Calu3 (cell line): ENCODE data around the gene APMAP. TPM values are rescaled to one million over a fixed set of nuclear protein-coding genes. Genes with fewer than 3 reads are reported as not detected.

ENCODE experiments used
- BruUV-seq: library from RNA; stranded (reverse); fragments of 400-500 nt; replicated peaks from 2 replicates; lab custom pipeline; 2021; lab: Mats Ljungman, UMichigan
- CTCF ChIA-PET: fragments of 300-600 bp; sonication (Branson Sonifier 250); formaldehyde crosslinking; loops from one replicate; lab custom pipeline; 2022; ENCODE audit warnings: antibody characterized with exemption; lab: Charles Lee
- DNase-seq: peaks from one replicate; pipeline ENCODE4 v3.0.0; 2022
- H3K27ac Mint-ChIP-seq: one replicate; pipeline ENCODE4 v1.8.0; 2022; ENCODE audit warnings: mixed read lengths; ENCODE audit not compliant: unreplicated experiment
- H3K27me3 Mint-ChIP-seq: one replicate; pipeline ENCODE4 v1.8.0; 2022; ENCODE audit warnings: mixed read lengths; ENCODE audit not compliant: unreplicated experiment
- H3K36me3 Mint-ChIP-seq: one replicate; pipeline ENCODE4 v1.8.0; 2022; ENCODE audit warnings: mild to moderate bottlenecking, moderate library complexity, mixed read lengths; ENCODE audit not compliant: insufficient read depth, unreplicated experiment
- H3K4me1 Mint-ChIP-seq: one replicate; pipeline ENCODE4 v1.8.0; 2022; ENCODE audit warnings: mild to moderate bottlenecking, low read depth, mixed read lengths; ENCODE audit not compliant: unreplicated experiment
- H3K4me3 Mint-ChIP-seq: one replicate; pipeline ENCODE4 v1.8.0; 2022; ENCODE audit warnings: mild to moderate bottlenecking, low read depth, moderate library complexity, mixed read lengths; ENCODE audit not compliant: unreplicated experiment
- H3K9me3 Mint-ChIP-seq: one replicate; pipeline ENCODE4 v1.8.0; 2022; ENCODE audit warnings: low read depth, mixed read lengths; ENCODE audit not compliant: unreplicated experiment
- intact Hi-C: fragments of 100-400 bp; cut with micrococcal nuclease; formaldehyde crosslinking; loops from one replicate; pipeline ENCODE4 v1.10.0; 2022; ENCODE audit not compliant: unreplicated experiment
- total RNA-seq: library from RNA; stranded (reverse); gene quantifications from 2 replicates; pipeline ENCODE4 v1.2.3, GENCODE V29; 2022
- TF ChIP-seq, protein P1 (sequence below): fragments of 200-600 bp; IDR thresholded peaks from one replicate; pipeline ENCODE4 v1.8.0; 2022; ENCODE audit warnings: antibody characterized with exemption; ENCODE audit not compliant: unreplicated experiment

The APMAP gene
- total RNA-seq, 1 experiment from 2014 or later, result 30.7 TPM

DNA sequence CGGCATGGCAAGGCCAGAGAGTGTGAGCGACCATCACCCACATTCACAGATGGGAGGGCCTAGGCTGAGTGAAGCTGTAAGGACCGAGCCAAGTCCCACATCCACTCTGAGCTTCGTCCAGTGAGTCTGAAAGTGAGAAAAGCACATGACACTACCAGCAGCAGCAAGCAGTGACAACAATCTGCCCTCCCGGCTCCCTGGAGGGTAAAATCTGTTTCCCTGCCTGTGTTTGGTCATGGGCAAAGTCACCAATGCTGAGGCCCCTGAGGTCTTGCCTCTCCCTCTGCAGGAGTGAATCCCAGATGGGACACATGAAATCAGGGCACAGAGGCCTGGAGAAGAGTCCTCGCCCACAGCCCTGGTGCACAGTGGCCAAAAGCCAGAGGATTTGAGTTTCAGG, 49.9 kb downstream of the APMAP start:
- Mint-ChIP-seq H3K36me3 (no peaks in the 10 kb centered on the region), H3K27ac (no peak overlapping the region), H3K4me1 (no peaks in the 10 kb centered on the region), H3K9me3 (peaks cover 4% of the 10 kb centered on the region), H3K27me3 (peaks cover 12% of the 10 kb centered on the region), H3K4me3 (no peak overlapping the region)
- intact Hi-C loops, result no loop called here
- DNase-seq, result no peak
- BruUV-seq, result no TSS peak
- CTCF ChIA-PET, result no interaction called here
- TF ChIP-seq, protein P1, sequence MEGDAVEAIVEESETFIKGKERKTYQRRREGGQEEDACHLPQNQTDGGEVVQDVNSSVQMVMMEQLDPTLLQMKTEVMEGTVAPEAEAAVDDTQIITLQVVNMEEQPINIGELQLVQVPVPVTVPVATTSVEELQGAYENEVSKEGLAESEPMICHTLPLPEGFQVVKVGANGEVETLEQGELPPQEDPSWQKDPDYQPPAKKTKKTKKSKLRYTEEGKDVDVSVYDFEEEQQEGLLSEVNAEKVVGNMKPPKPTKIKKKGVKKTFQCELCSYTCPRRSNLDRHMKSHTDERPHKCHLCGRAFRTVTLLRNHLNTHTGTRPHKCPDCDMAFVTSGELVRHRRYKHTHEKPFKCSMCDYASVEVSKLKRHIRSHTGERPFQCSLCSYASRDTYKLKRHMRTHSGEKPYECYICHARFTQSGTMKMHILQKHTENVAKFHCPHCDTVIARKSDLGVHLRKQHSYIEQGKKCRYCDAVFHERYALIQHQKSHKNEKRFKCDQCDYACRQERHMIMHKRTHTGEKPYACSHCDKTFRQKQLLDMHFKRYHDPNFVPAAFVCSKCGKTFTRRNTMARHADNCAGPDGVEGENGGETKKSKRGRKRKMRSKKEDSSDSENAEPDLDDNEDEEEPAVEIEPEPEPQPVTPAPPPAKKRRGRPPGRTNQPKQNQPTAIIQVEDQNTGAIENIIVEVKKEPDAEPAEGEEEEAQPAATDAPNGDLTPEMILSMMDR, result no peak

DNA sequence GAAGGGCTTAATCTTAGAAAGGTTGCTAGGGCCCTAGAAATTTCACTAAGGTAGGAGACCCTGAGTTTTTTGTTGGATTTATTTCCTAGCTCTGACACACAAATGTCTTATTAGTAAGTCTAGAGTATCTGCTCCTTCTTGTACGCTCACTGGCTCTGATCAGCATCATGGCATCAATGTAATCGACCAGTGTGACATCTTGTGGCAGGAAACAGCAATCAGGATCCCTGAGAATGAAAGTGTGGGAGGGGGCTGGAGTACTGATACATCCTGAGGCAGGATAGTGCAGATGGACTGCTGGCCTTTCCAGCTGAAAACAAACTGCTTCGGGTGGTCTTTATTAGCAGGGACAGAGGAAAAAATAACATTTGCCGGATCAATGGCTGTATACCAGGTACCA, 53.5 kb downstream of the APMAP start:
- no peak for DNase-seq
- H3K9me3 Mint-ChIP-seq, result no peaks in the 10 kb centered on the region
- no peak overlapping the region for H3K4me3 Mint-ChIP-seq
- CTCF ChIA-PET, result no interaction called here
- no peaks in the 10 kb centered on the region for H3K27me3 Mint-ChIP-seq
- BruUV-seq, result no TSS peak
- H3K4me1 Mint-ChIP-seq, result no peaks in the 10 kb centered on the region
- intact Hi-C loops, result no loop called here
- H3K36me3 Mint-ChIP-seq, result no peaks in the 10 kb centered on the region
- TF ChIP-seq, protein P1, result no peak
- no peak overlapping the region for H3K27ac Mint-ChIP-seq

DNA sequence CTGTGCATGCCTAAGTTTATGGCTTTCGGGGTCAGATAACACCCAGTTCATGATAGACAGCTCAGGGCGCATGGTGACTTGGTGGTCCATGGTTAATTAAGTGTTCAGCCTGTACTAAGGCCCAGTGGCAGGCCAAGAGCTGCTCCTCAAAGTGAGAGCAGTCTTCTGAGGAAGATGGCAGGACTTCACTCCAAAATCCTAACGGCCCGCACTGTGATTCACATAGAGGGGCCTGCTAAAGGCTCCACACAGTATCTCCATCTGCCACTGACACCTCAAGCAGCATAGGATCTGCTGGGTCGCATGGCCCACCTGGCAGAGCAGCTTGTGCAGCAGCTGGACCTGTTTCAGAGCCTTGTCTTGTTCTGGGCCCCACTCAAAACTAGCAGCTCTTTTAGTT, 54.1 kb downstream of the APMAP start:
- no TSS peak for BruUV-seq
- no peaks in the 10 kb centered on the region for H3K36me3 Mint-ChIP-seq
- CTCF ChIA-PET, result no interaction called here
- H3K27ac Mint-ChIP-seq, result no peak overlapping the region
- no peaks in the 10 kb centered on the region for H3K4me1 Mint-ChIP-seq
- H3K4me3 Mint-ChIP-seq, result no peak overlapping the region
- DNase-seq, result no peak
- H3K27me3 Mint-ChIP-seq, result no peaks in the 10 kb centered on the region
- no peaks in the 10 kb centered on the region for H3K9me3 Mint-ChIP-seq
- intact Hi-C loops, result no loop called here
- TF ChIP-seq, protein P1, result no peak

DNA sequence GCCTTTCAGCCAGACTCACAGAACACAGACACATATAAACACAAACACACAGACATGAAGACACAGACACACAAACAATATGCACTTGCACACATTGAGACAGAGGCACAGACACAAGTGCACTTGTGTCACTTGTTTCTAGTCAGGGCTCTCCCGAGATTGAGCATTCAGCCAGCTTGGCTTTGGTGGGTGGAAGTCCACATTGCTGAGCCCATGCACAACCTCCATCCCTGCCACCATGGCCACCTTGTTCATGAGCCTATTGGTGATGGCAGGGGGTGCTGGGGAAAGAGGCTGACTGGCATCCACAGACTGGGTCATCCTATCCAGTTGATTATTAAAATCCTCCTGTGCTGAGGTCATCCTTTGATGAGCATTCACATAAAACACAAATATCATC, 55.0 kb downstream of the APMAP start:
- CTCF ChIA-PET, result no interaction called here
- Mint-ChIP-seq H3K4me1 (no peaks in the 10 kb centered on the region), H3K4me3 (no peak overlapping the region), H3K27ac (no peak overlapping the region), H3K27me3 (no peaks in the 10 kb centered on the region), H3K36me3 (no peaks in the 10 kb centered on the region), H3K9me3 (no peaks in the 10 kb centered on the region)
- intact Hi-C loops, result no loop called here
- no TSS peak for BruUV-seq
- DNase-seq, result no peak
- TF ChIP-seq, protein P1, result no peak
